Embryonic facial prominence (tissue), 1 donor: ENCODE data around the gene PLXNA2.

ENCODE experiments used
- DNase-seq: peaks from one replicate; pipeline ENCODE4 v3.0.0-alpha.2; 2016; ENCODE audit errors: extremely low spot score

PLXNA2 gene

GRCh38 chr1:208090388-208091301 is 153.5 kb downstream of the PLXNA2 start:
- no peak for DNase-seq

- no peak for DNase-seq
Measured at GRCh38 chr1:208089761-208090370, 154.3 kb downstream of the PLXNA2 start.

- no peak for DNase-seq
Measured at GRCh38 chr1:208089149-208089548, 155.0 kb downstream of the PLXNA2 start.

- no peak for DNase-seq
Measured at GRCh38 chr1:208088319-208088718, 155.9 kb downstream of the PLXNA2 start.

GRCh38 chr1:208085655-208086515 is 158.3 kb downstream of the PLXNA2 start:
- no peak for DNase-seq

- no peak for DNase-seq
Measured at GRCh38 chr1:208084764-208085163, 159.4 kb downstream of the PLXNA2 start.

GRCh38 chr1:208084220-208084619 is 160.0 kb downstream of the PLXNA2 start:
- DNase-seq = no peak

GRCh38 chr1:208083715-208084085 is 160.5 kb downstream of the PLXNA2 start:
- DNase-seq = no peak

- DNase-seq = no peak
Measured at GRCh38 chr1:208083016-208083714, 161.0 kb downstream of the PLXNA2 start.

GRCh38 chr1:208081972-208082371 is 162.2 kb downstream of the PLXNA2 start:
- DNase-seq = no peak

GRCh38 chr1:208080396-208081286 is 163.5 kb downstream of the PLXNA2 start:
- no peak for DNase-seq

GRCh38 chr1:208079161-208079560 is 165.0 kb downstream of the PLXNA2 start:
- no peak for DNase-seq

GRCh38 chr1:208078752-208079151 is 165.4 kb downstream of the PLXNA2 start:
- no peak for DNase-seq

GRCh38 chr1:208077232-208078075 is 166.7 kb downstream of the PLXNA2 start:
- no peak for DNase-seq

GRCh38 chr1:208074353-208074752 is 169.8 kb downstream of the PLXNA2 start:
- no peak for DNase-seq

GRCh38 chr1:208071435-208072031 is 172.7 kb downstream of the PLXNA2 start:
- DNase-seq = no peak

GRCh38 chr1:208069908-208070307 is 174.3 kb downstream of the PLXNA2 start:
- DNase-seq = no peak

GRCh38 chr1:208069317-208069716 is 174.9 kb downstream of the PLXNA2 start:
- DNase-seq = no peak

GRCh38 chr1:208068908-208069307 is 175.3 kb downstream of the PLXNA2 start:
- DNase-seq = no peak
